Measurements from ENCODE around the gene PSORS1C1.

PSORS1C1 gene

DNA sequence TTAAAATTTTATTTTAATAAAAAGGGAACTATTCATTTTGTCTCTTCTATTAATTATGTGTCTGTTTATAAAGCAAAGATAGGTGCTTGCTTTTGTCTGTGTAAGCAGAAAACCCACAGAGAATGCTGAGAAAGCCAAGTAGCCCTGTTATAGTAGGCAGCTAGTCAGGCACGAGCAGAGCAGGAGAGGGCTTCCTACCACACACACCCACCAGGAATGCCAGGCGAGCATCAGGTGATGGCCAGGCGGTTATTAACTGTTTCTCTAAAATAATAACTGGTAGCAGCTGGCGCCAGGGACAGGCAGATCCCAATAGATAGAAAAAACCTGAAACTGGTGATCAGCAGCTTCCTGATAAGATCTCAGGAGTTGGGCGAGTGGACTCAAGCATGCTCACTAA, 17.9 kb upstream of the PSORS1C1 start:
- DNase-seq = no peak

- DNase-seq = no peak
Measured at GRCh38 chr6:31098449-31098938, 16.1 kb upstream of the PSORS1C1 start.

DNA sequence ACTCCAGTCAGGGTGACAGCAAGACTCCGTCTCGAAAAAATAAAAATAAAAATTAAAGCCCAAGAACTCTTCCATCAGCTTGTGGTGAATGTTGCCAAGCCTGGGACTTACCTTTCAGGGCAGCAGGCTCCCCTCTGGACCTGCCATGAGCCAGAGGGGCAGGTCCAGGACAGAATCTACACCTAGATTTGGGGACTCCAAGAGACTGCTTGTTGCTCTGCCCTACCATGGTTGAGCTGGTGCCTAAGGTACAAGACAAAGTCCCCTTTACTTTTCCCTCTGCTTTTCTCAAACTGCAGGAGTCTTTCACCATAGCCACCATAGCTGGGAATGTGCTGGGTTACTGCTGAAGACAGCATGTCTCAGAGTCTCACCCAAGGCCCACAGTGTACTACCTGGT, 11.5 kb upstream of the PSORS1C1 start:
- no peak for DNase-seq

GRCh38 chr6:31107052-31107451, 7.5 kb upstream of the PSORS1C1 start:
- DNase-seq = no peak

DNA sequence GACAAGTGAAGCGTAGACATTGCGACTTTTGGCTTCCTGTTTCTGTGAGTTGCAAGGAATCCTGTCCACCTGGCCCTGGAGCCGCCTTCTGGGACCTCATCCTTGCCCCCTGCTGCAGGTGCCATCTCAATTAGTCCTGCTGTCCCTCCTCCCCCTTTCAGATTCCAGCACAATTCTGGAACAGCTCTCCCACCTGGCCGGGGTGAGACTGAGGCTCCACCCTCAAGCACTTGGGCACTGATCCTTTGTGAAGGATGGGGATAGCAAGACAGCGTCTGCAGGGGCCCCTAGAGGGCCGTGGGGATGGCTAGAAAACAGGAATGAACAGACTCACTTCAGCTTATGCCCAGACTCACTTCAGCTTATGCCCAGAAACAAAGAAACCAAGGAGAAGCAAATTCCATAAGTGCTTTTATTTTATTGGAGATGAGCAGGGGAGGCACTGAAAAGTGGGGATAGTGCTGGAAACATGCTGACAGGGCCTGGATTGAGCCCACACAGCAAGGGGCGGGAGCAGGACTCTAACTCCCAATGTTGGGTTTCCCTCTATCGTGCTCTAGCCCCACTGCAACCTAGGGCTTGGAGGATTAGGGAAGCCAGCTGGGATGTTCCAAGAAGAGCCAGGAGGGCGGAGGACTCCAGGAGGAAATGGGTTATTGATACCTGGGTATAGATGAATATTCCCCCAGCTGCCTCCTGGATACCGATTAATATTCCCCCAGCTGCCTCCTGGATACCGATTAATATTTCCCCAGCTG, 3.6 kb upstream of the PSORS1C1 start:
- DNase-seq = no peak

DNA sequence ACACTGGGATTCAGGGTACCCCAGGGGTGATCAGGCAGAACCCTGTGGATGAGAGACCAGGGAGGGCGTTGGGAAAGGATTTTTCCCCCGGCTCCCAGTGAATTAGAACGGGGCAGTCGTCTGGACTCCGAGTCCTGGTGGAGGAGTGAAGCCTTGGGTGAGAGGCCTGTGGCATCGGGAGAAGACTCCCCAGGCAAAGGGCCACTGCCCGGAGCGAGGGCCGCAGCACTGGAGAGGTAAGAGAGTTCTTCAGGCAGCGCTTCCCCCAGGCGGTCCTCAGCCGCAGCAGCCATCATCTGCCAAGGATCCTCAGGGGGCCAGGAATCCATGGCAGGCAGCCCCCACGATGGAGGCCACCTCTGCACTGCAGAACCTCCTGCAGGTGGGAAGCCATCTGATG, 2.9 kb upstream of the PSORS1C1 start:
- DNase-seq = no peak

GRCh38 chr6:31112478-31112877, 2.1 kb upstream of the PSORS1C1 start, which contains the start of gene C6orf15:
C6orf15 (minus strand) TSS chr6:31112575; CDS start chr6:31112555, 20 bp downstream.
- no peak for DNase-seq

GRCh38 chr6:31113861-31114540, 599 bp upstream of the PSORS1C1 start:
- no peak for DNase-seq

- no peak for DNase-seq
Measured at GRCh38 chr6:31114970-31115849, 610 bp downstream of the PSORS1C1 start.

DNA sequence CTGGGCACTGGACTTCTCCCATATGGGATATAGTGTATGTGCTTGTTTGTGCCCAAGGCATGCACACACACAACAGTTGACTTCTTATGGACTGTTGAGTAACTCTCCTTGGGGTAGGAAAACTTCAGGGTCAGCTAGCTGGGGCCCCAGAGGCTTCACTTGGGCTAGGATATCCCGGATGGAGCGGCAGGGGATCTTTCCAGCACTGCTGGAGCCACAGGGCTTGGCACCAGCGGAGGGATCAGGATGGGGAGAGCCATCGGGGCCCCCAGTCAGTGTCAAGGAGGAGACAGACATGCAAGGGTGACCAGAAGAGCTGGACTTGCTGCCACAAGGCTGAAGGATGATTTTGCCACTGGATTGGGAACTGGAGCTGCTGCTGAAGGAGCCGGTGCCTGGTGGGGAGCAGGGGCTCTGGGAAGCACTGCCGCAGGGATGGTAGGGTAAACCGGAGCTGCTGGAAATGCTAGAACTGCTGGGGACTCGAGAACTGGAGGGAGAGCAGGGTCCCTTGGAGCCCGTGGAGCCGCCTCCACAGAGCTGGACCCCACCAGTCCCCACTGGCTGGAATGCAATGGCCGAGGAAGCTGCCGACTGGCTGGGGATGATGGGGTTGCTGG, 1.5 kb downstream of the PSORS1C1 start:
- DNase-seq = no peak

DNA sequence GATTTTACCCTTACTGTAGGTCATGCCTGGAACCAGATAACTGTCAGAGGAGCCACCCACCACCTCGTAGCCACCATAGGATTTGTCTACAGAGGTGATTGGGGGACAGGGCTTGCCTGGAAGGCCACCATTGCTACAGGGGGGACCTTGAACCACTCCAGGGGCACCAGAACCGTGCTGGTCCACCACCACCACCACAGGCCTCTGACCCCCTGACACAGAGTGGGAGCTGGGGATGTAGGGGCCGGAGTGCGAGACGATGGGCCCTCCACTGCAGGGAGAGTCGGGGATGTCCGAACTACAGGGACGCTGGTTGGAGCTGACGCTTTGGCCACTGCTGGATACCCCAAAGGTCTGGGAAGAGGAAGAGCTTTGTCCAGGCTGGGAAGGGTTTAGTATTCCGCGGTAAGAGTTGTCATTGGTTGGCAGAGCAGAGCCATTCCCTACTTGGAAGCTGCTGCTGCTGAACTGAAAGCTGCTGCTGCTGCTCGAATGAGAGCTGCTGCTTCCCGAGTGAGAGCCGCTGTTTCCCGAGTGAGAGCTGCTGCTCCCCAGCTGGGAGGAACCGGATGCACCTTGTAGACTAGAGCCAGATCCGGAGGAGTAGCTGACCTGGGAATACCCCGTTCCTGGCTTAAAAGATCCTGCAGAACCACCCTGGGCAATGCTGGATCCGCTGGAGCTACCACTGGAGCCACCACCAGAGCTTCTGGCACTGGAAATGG, 2.2 kb downstream of the PSORS1C1 start:
- DNase-seq = no peak

- DNase-seq = no peak
Measured at GRCh38 chr6:31118178-31118577, 3.6 kb downstream of the PSORS1C1 start.

GRCh38 chr6:31120151-31120915, 5.7 kb downstream of the PSORS1C1 start, which contains the start of gene CDSN:
CDSN (minus strand) TSS chr6:31120446; CDS start chr6:31120419, 27 bp downstream.
- no peak for DNase-seq

- DNase-seq = no peak
Measured at GRCh38 chr6:31121131-31121790, 6.7 kb downstream of the PSORS1C1 start.

- no peak for DNase-seq
Measured at GRCh38 chr6:31122791-31123706, 8.4 kb downstream of the PSORS1C1 start.

DNA sequence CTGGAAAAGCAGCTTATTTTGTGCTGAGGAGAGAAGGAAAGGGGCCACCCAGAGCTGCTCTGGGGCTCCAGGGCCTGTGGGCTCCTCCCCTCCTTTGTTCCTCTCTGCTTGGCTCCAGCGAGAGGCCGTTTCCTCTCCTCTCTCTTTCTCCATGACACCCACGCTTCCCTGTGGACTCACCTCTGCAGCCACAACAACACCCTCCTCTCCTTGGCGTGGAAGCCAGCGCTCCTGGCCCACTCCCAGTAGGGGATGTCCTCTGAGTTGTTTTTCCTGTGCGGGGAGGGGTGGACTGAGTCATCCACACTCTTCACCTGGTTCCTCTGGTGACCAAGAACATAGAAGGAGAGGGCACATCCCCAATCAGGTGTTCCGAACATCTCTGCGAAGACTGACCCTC, 10.6 kb downstream of the PSORS1C1 start:
- no peak for DNase-seq

DNA sequence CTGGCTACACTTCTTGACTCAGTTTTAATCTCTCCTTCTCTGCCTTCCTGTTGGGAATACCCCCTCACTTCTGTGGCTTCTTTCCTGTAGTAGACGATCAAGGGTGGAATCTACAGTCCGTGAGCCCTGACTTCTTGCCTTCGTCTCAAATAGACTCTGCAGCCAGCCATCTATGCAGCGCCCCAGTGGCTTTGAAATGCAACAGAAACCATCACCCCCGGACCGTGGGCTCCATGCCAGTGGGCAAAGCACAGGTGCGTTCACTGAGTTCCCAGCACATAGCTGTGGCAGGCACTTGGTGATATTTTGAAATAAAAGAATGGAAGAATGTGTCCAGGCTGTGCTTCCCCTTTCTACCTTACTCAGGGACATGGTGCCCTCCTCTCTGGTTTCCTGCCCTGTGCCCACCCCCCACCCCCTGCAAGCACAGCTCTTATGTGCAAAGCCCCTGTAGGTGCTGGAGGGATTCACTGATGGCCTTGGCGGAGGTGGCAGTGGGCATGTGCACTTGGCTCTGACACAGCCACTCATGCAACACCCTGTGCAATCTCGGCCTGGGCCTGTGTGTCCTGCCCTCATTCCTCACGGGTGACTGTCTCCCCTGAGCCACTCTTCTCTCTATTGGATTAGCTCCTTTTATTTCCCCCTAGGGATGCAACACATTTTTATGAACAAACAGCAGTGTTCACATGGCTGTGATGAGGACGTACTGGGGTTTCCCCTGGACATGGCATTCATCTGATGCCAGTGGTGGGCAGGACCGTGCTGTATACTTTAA, 11.2 kb downstream of the PSORS1C1 start:
- no peak for DNase-seq

DNA sequence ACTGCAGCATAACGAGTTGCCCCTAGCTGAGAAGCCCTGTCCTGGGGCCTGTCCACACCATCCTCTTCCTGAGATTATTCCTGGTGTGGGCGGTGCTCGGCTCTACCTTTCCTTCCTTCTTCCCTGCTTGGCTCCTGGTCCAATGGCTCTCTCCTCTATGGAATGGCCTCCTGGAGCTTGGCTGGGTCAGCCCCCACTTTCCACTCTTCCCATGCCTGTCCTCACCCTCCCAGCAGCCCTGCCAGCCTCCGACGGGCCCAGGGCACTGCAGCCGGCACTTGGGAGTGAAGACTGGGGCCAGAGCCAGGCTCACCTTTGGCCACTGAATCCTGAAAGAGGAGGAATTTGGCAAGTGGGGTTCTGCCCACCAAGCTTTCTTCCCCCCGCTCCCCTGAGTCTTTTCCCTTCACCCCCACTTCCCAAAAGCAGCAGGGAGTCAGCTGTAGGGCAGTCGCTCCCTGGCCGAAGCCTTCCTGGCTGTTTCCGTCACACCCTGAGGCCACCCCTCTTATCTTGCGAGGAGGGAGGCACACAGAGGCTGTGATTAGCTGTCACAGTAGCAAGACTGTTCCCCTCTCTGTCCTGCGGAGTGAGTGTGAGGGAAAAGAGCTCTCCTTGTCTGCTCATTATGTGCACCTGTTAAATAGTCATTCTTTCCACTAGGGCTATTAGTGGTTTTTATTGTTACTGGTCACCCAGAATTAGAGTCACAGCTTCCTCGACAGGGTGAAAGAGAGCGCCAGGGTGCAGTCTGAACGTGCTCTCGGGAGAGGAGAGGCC, 12.0 kb downstream of the PSORS1C1 start:
- no peak for DNase-seq

All from SIG-M5 (cell line).